H9 (cell line): ENCODE results near the gene BHLHE23. TPM values are rescaled to one million over a fixed set of nuclear protein-coding genes. Genes with fewer than 3 reads are reported as not detected.
A peak's percentile ranks its signal among the peaks of the same experiment; 100 is the strongest.

ENCODE experiments used
- DNase-seq: peaks from one replicate; pipeline ENCODE4 v3.0.0-alpha.2; 2017
- H2AFZ ChIP-seq: one replicate; pipeline ENCODE4 v1.6.1; 2013; ENCODE audit warnings: mild to moderate bottlenecking, low read length, control low read depth, moderate library complexity
- H2AK5ac ChIP-seq: 2 replicates; pipeline ENCODE4 v1.6.1; 2013; ENCODE audit warnings: low read length, control low read depth, mixed read lengths; ENCODE audit not compliant: insufficient read length
- H2BK120ac ChIP-seq: one replicate; pipeline ENCODE4 v1.6.1; 2013; ENCODE audit warnings: low read depth, mild to moderate bottlenecking, low read length, control low read depth, inconsistent platforms; ENCODE audit not compliant: poor library complexity, severe bottlenecking
- H2BK12ac ChIP-seq: 2 replicates; pipeline ENCODE4 v1.6.1; 2013; ENCODE audit warnings: low read length, control low read depth, mixed read lengths, low read depth; ENCODE audit not compliant: insufficient read length
- H2BK15ac ChIP-seq: 2 replicates; pipeline ENCODE4 v1.6.1; 2013; ENCODE audit warnings: low read depth, low read length, control low read depth
- H2BK20ac ChIP-seq: one replicate; pipeline ENCODE4 v1.6.1; 2013; ENCODE audit warnings: low read depth, mild to moderate bottlenecking, low read length, control low read depth, inconsistent platforms; ENCODE audit not compliant: poor library complexity, severe bottlenecking
- H2BK5ac ChIP-seq: 2 replicates; pipeline ENCODE4 v1.6.1; 2013; ENCODE audit warnings: low read length, control low read depth, mixed read lengths; ENCODE audit not compliant: insufficient read length
- H3K14ac ChIP-seq: 2 replicates; pipeline ENCODE4 v1.6.1; 2013; ENCODE audit warnings: low read length, control low read depth; ENCODE audit not compliant: insufficient read depth
- H3K18ac ChIP-seq: 2 replicates; pipeline ENCODE4 v1.6.1; 2013; ENCODE audit warnings: low read depth, mild to moderate bottlenecking, mixed read lengths, low read length, control low read depth; ENCODE audit not compliant: insufficient read length
- H3K23ac ChIP-seq: 2 replicates; pipeline ENCODE4 v1.6.1; 2013; ENCODE audit warnings: low read length, control low read depth, mixed read lengths, low read depth; ENCODE audit not compliant: insufficient read length
- H3K23me2 ChIP-seq: 2 replicates; pipeline ENCODE4 v1.6.1; 2013; ENCODE audit warnings: low read depth, mild to moderate bottlenecking, mixed read lengths, low read length, control low read depth; ENCODE audit not compliant: insufficient read length, poor library complexity, severe bottlenecking
- H3K27ac ChIP-seq: 2 replicates; pipeline ENCODE4 v1.5.1; 2013; ENCODE audit warnings: low read length, control low read depth, mixed read lengths, low read depth; ENCODE audit not compliant: insufficient read length
- H3K27me3 ChIP-seq: 2 replicates; pipeline ENCODE4 v1.6.1; 2013; ENCODE audit warnings: low read length, control low read depth, inconsistent platforms; ENCODE audit not compliant: insufficient read depth
- H3K4ac ChIP-seq: 2 replicates; pipeline ENCODE4 v1.6.1; 2013; ENCODE audit warnings: low read depth, mild to moderate bottlenecking, control low read depth, inconsistent platforms, low read length, moderate library complexity
- H3K4me1 ChIP-seq: 2 replicates; pipeline ENCODE4 v1.6.1; 2013; ENCODE audit warnings: low read length, control low read depth, inconsistent platforms; ENCODE audit not compliant: insufficient read depth
- H3K4me2 ChIP-seq: 2 replicates; pipeline ENCODE4 v1.6.1; 2013; ENCODE audit warnings: low read length, control low read depth, mixed read lengths; ENCODE audit not compliant: insufficient read length, insufficient read depth
- H3K56ac ChIP-seq: 2 replicates; pipeline ENCODE4 v1.6.1; 2013; ENCODE audit warnings: low read depth, mild to moderate bottlenecking, mixed read lengths, low read length, control low read depth; ENCODE audit not compliant: insufficient read length
- H3K79me1 ChIP-seq: 2 replicates; pipeline ENCODE4 v1.6.1; 2013; ENCODE audit warnings: low read depth, mild to moderate bottlenecking, moderate library complexity, low read length, control low read depth, inconsistent platforms; ENCODE audit not compliant: insufficient read depth, poor library complexity, severe bottlenecking
- H3K79me2 ChIP-seq: 2 replicates; pipeline ENCODE4 v1.6.1; 2013; ENCODE audit warnings: low read length, control low read depth, inconsistent platforms; ENCODE audit not compliant: insufficient read depth
- H3K9ac ChIP-seq: 2 replicates; pipeline ENCODE4 v1.6.1; 2013; ENCODE audit warnings: low read length, control low read depth, mixed read lengths; ENCODE audit not compliant: insufficient read length; ENCODE audit errors: extremely low read depth
- H3K9me3 ChIP-seq: one replicate; pipeline ENCODE4 v1.6.1; 2013; ENCODE audit warnings: low read depth, low read length, inconsistent platforms; ENCODE audit not compliant: control insufficient read depth
- H3T11ph ChIP-seq: one replicate; pipeline ENCODE4 v1.6.1; 2013; ENCODE audit warnings: mild to moderate bottlenecking, low read length, control low read depth, inconsistent platforms
- H4K20me1 ChIP-seq: one replicate; pipeline ENCODE4 v1.6.1; 2013; ENCODE audit not compliant: control insufficient read depth, insufficient read length, insufficient read depth
- H4K5ac ChIP-seq: 2 replicates; pipeline ENCODE4 v1.6.1; 2013; ENCODE audit warnings: low read depth, mild to moderate bottlenecking, mixed read lengths, low read length, control low read depth; ENCODE audit not compliant: insufficient read length
- H4K8ac ChIP-seq: replicated peaks from 2 replicates; pipeline ENCODE4 v1.6.1; 2013; ENCODE audit warnings: low read length, control low read depth, mixed read lengths, low read depth; ENCODE audit not compliant: insufficient read length
- H4K91ac ChIP-seq: 2 replicates; pipeline ENCODE4 v1.6.1; 2013; ENCODE audit warnings: low read depth, mild to moderate bottlenecking, moderate library complexity, mixed read lengths, low read length, control low read depth; ENCODE audit not compliant: insufficient read length
- H3K27ac Mint-ChIP-seq, 3 experiments: 2 replicates in 2 of 3; 3 replicates in 1 of 3; pipeline ENCODE4 v1.8.0; 2020 to 2021; ENCODE audit warnings: mixed read lengths in 3 of 3, mild to moderate bottlenecking in 1 of 3, moderate library complexity in 1 of 3
- H3K27me3 Mint-ChIP-seq: 2 replicates; pipeline ENCODE4 v1.8.0; 2021; ENCODE audit warnings: low read depth, mild to moderate bottlenecking, moderate library complexity, mixed read lengths
- H3K36me3 Mint-ChIP-seq, 3 experiments: 2 replicates in 2 of 3; 3 replicates in 1 of 3; pipeline ENCODE4 v1.8.0; 2020 to 2021; ENCODE audit warnings: low read depth in 3 of 3, mixed read lengths in 3 of 3; ENCODE audit not compliant: insufficient read depth in 1 of 3
- H3K4me1 Mint-ChIP-seq, 2 experiments: 2 replicates each; pipeline ENCODE4 v1.8.0; 2020; ENCODE audit warnings: mixed read lengths in 2 of 2
- H3K4me3 Mint-ChIP-seq, 2 experiments: 2 replicates in 1 of 2; 3 replicates in 1 of 2; pipeline ENCODE4 v1.8.0; 2020 to 2021; ENCODE audit warnings: mild to moderate bottlenecking in 2 of 2, mixed read lengths in 2 of 2, moderate library complexity in 1 of 2
- H3K9me3 Mint-ChIP-seq, 2 experiments: 2 replicates in 1 of 2; 3 replicates in 1 of 2; pipeline ENCODE4 v1.8.0; 2020; ENCODE audit warnings: mild to moderate bottlenecking in 2 of 2, mixed read lengths in 2 of 2, moderate library complexity in 1 of 2
- WGBS: extraction: QIAGEN DNeasy Blood & Tissue Kit; methylation state at CpG from one replicate; pipeline ENCODE4 v1.1.7; 2013; ENCODE audit warnings: missing lambda C conversion rate, low lambda C conversion rate, mixed read lengths; ENCODE audit not compliant: insufficient read length; ENCODE audit errors: extremely low coverage; 5-methylcytosine and 5-hydroxymethylcytosine counted together
- long read RNA-seq: library from polyadenylated mRNA; unstranded; transcript quantifications from one replicate; pipeline ENCODE4 v2.0.0, GENCODE V29; 2020
- total RNA-seq: library from RNA; stranded (reverse); gene quantifications from 2 replicates; pipeline ENCODE4 v1.2.1, GENCODE V29; 2021
- TF ChIP-seq, protein P1 (sequence below): fragments of 200-600 bp; sonication (generic); conservative IDR thresholded peaks from 3 replicates; pipeline ENCODE4 v1.8.0; 2021; ENCODE audit warnings: antibody characterized with exemption, mild to moderate bottlenecking

The BHLHE23 gene
- 0.22 and 0.35 TPM in 2 replicates for total RNA-seq
- long read RNA-seq, result 0 reads

DNA sequence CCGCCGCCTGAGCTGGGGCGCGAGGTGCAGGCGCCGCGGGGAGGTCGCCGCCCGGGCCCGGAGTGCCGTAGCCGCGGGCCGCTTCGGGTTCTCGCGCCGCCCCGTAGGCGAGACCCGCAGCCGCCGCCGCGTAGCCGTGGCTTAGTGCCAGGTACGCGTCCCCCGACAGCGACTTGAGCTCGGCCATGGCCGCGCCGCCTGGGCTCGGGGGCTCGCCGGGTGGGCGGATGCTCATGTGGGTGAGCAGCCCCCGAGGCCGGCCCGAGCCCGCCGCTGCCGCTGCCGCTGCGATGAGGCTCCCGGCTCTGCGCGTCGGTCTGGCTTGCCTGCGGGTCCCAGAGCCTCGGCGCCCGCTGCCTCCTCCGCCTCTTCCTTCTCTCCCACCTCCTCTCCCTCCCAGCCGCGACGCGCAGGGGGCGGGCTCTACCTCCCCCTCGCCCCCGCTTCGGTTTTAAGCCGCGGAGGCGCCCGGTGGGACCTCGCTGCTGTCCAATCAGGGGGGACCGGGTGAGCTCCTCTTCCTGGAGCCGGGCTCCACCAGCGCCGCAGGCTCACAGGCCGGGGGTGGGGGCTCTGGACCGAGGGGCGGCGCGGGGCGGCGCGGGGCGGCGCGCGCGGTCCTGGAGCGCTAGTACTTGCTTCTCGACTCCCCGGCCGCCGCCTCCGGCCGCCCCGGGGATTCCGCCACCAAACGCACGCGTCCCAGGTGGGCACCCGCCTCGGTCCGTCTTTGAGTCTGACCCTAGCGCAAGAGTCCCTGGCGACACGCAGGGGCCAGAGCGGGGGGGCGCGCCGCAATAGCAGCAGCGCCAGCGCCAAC lies at the start of gene BHLHE23:
BHLHE23 (minus strand) TSS at position 425 of the 820 bp plus-strand sequence; CDS start at position 235, 190 bp downstream.
- peaks cover 16% of the 10 kb centered on the region for H3K23me2 ChIP-seq
- Mint-ChIP-seq H3K27ac (no peak within 1 kb of the TSS), H3K27me3 (peaks cover 91% of the 10 kb centered on the region), H3K4me1 (peaks cover 24 to 35% of the 10 kb centered on the region in 2 experiments), H3K9me3 (peaks cover 1 to 6% of the 10 kb centered on the region in 2 experiments; a peak in 2 of 5 replicates), H3K36me3 (no peaks in the 10 kb centered on the region), H3K4me3 (peak within 1 kb of the TSS; percentile 41 to 67)
- no peak within 1 kb of the TSS for H2BK5ac ChIP-seq
- H2BK12ac ChIP-seq, result no peak within 1 kb of the TSS
- no peak within 1 kb of the TSS for H2AFZ ChIP-seq
- H2BK20ac ChIP-seq, result no peak within 1 kb of the TSS
- no peak within 1 kb of the TSS for H3K9ac ChIP-seq
- no peak within 1 kb of the TSS for H3K18ac ChIP-seq
- WGBS, result no CpG with 5 or more reads among the region's 110 CpGs
- H3K4ac ChIP-seq, result no peak within 1 kb of the TSS
- H3K4me2 ChIP-seq, result peak within 1 kb of the TSS; percentile 13
- TF ChIP-seq, protein P1, sequence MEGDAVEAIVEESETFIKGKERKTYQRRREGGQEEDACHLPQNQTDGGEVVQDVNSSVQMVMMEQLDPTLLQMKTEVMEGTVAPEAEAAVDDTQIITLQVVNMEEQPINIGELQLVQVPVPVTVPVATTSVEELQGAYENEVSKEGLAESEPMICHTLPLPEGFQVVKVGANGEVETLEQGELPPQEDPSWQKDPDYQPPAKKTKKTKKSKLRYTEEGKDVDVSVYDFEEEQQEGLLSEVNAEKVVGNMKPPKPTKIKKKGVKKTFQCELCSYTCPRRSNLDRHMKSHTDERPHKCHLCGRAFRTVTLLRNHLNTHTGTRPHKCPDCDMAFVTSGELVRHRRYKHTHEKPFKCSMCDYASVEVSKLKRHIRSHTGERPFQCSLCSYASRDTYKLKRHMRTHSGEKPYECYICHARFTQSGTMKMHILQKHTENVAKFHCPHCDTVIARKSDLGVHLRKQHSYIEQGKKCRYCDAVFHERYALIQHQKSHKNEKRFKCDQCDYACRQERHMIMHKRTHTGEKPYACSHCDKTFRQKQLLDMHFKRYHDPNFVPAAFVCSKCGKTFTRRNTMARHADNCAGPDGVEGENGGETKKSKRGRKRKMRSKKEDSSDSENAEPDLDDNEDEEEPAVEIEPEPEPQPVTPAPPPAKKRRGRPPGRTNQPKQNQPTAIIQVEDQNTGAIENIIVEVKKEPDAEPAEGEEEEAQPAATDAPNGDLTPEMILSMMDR, result no peak
- no peak within 1 kb of the TSS for H2AK5ac ChIP-seq
- H3K27me3 ChIP-seq, result peaks cover 59% of the 10 kb centered on the region
- H4K5ac ChIP-seq, result no peak within 1 kb of the TSS
- H3K79me2 ChIP-seq, result no peaks in the 10 kb centered on the region
- H3K14ac ChIP-seq, result peak within 1 kb of the TSS; percentile 8; the same call in 1 of the 2 replicates
- DNase-seq, result peak; percentile 86
- no peaks in the 10 kb centered on the region for H3K9me3 ChIP-seq
- no peak within 1 kb of the TSS for H3K56ac ChIP-seq
- no peaks in the 10 kb centered on the region for H4K20me1 ChIP-seq
- H3K79me1 ChIP-seq, result no peaks in the 10 kb centered on the region
- no peak within 1 kb of the TSS for H3T11ph ChIP-seq
- H2BK15ac ChIP-seq, result no peak within 1 kb of the TSS
- H3K23ac ChIP-seq, result no peak within 1 kb of the TSS
- H3K4me1 ChIP-seq, result peaks cover 2% of the 10 kb centered on the region; the same call in 1 of the 2 replicates
- H4K91ac ChIP-seq, result no peak within 1 kb of the TSS
- no peak within 1 kb of the TSS for H4K8ac ChIP-seq
- no peak within 1 kb of the TSS for H3K27ac ChIP-seq
- no peak within 1 kb of the TSS for H2BK120ac ChIP-seq
